Measurements from ENCODE around the gene SNTB2. TPM values are rescaled to one million over a fixed set of nuclear protein-coding genes. Genes with fewer than 3 reads are reported as not detected.

SNTB2 gene
- total RNA-seq, 5 donors from 2014 or later (not counting 1 experiment from before 2014, with no cell fraction given): 13.2 to 23.1 (median 17.3) TPM

DNA sequence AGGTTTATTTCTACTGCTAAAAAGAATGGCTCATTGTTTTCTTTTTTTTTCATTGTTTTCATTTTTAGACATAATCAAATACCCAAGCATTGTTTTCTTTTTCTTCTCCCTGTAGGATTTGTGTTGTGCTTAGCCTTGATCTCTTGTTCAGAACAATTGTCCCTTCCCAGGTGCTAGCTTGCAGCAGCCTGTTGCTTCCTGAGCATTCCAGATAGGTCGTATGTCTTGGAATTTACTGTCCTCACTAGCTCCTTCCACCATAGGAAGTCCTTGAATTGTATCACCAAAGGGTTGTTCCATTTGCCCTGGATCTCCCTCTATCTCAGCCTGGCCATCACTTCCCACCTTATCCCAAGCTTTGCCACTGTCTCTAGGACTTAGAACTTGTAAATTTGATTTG is 114.2 kb downstream of the SNTB2 start:
- H3K36me3 Mint-ChIP-seq: peaks cover 20% of the 10 kb centered on the region
- no peak for ATAC-seq (replicated peaks in 1 of 4)
- 100% methylated on average over 1 of the region's 1 CpG for WGBS (ENCODE audit: insufficient coverage)

DNA sequence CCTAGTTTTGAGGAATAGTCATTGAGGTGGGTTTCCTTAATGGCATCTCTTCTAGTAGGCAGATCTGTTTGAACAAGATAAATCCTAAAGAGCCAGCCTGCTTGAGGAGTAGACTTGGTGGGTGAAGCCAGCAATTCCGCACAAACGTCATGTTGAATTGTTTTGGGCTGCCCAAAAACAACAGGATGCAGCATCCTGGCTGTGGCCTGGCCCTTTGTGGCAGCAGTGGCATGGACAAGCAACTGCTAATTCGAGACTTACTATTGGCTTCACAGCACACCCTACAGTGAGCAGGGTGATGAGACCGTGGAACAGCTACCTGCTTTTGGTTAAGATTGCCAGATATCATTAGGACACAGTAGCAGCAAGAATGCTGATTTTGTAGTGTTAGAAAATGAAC is 114.9 kb downstream of the SNTB2 start:
- POLR2A ChIA-PET: interaction anchor here in 1 of 2 donors (0.6 to 0.7 kb wide), 2 partner anchors 30 to 148 kb away, joined by 3 read pairs; no protein-coding TSS in a partner anchor
- H3K4me3 ChIP-seq (ENCODE audit: control insufficient read depth in 1 of 2, extremely low read depth in 1 of 2, low read length in 1 of 2): no peak overlapping the region

More for the DNA sequence above, 114.2 kb downstream of the SNTB2 start:
- no peak overlapping the region for H3K27ac Mint-ChIP-seq
- ChIA-PET CTCF (no interaction called here), POLR2A (no interaction called here)
- Histone ChIP-seq H3K4me3 (ENCODE audit: control insufficient read depth in 1 of 2, extremely low read depth in 1 of 2, low read length in 1 of 2) (no peak overlapping the region), H3K9me3 (no peaks in the 10 kb centered on the region), H3K27ac (ENCODE audit: low read length) (no peak overlapping the region), H3K4me1 (ENCODE audit: control insufficient read depth in 1 of 2, extremely low read depth in 1 of 2, insufficient read depth in 2 of 2, low read length in 2 of 2) (no peaks in the 10 kb centered on the region), H3K36me3 (ENCODE audit: control insufficient read depth in 2 of 2, extremely low read depth in 1 of 2, insufficient read depth in 1 of 2, low read length in 1 of 2) (peaks cover 5 to 16% of the 10 kb centered on the region in 2 donors), H3K27me3 (replicated peaks in 1 of 2; ENCODE audit: control insufficient read depth in 2 of 2, extremely low read depth in 1 of 2, insufficient read depth in 2 of 2, low read length in 1 of 2) (no peaks in the 10 kb centered on the region)
- H3K27me3 Mint-ChIP-seq: no peaks in the 10 kb centered on the region
- H3K4me3 Mint-ChIP-seq: no peak overlapping the region
- no peak for DNase-seq
- no peaks in the 10 kb centered on the region for H3K9me3 Mint-ChIP-seq
- H3K4me1 Mint-ChIP-seq: no peaks in the 10 kb centered on the region

GRCh38 chr16:69302301-69302700 is 115.3 kb downstream of the SNTB2 start:
- H3K4me1 ChIP-seq (ENCODE audit: control insufficient read depth in 1 of 2, extremely low read depth in 1 of 2, insufficient read depth in 2 of 2, low read length in 2 of 2): no peaks in the 10 kb centered on the region
- H3K4me3 ChIP-seq (ENCODE audit: control insufficient read depth in 1 of 2, extremely low read depth in 1 of 2, low read length in 1 of 2): no peak overlapping the region
- no peaks in the 10 kb centered on the region for H3K27me3 ChIP-seq (replicated peaks in 1 of 2; ENCODE audit: control insufficient read depth in 2 of 2, extremely low read depth in 1 of 2, insufficient read depth in 2 of 2, low read length in 1 of 2)
- H3K27me3 Mint-ChIP-seq: no peaks in the 10 kb centered on the region
- H3K27ac ChIP-seq (ENCODE audit: low read length): no peak overlapping the region
- no peak overlapping the region for H3K27ac Mint-ChIP-seq
- no peak for ATAC-seq (replicated peaks in 1 of 4)
- H3K9me3 ChIP-seq: no peaks in the 10 kb centered on the region
- ChIA-PET POLR2A (interaction anchor here in 1 of 2 donors (0.6 to 0.7 kb wide), 2 partner anchors 30 to 148 kb away, joined by 3 read pairs; no protein-coding TSS in a partner anchor), CTCF (no interaction called here)
- H3K9me3 Mint-ChIP-seq: no peaks in the 10 kb centered on the region
- 92% methylated on average over 2 of the region's 4 CpGs for WGBS (ENCODE audit: insufficient coverage)
- no peak for DNase-seq
- peaks cover 5 to 16% of the 10 kb centered on the region in 2 donors for H3K36me3 ChIP-seq (ENCODE audit: control insufficient read depth in 2 of 2, extremely low read depth in 1 of 2, insufficient read depth in 1 of 2, low read length in 1 of 2)
- H3K4me3 Mint-ChIP-seq: no peak overlapping the region
- peaks cover 20% of the 10 kb centered on the region for H3K36me3 Mint-ChIP-seq
- H3K4me1 Mint-ChIP-seq: no peaks in the 10 kb centered on the region

More for the DNA sequence above, 114.9 kb downstream of the SNTB2 start:
- DNase-seq: no peak
- Mint-ChIP-seq H3K27ac (no peak overlapping the region), H3K36me3 (peaks cover 20% of the 10 kb centered on the region), H3K9me3 (no peaks in the 10 kb centered on the region), H3K4me1 (no peaks in the 10 kb centered on the region), H3K27me3 (no peaks in the 10 kb centered on the region), H3K4me3 (no peak overlapping the region)
- no peaks in the 10 kb centered on the region for H3K9me3 ChIP-seq
- H3K27me3 ChIP-seq (replicated peaks in 1 of 2; ENCODE audit: control insufficient read depth in 2 of 2, extremely low read depth in 1 of 2, insufficient read depth in 2 of 2, low read length in 1 of 2): no peaks in the 10 kb centered on the region
- no peak overlapping the region for H3K27ac ChIP-seq (ENCODE audit: low read length)
- CTCF ChIA-PET: no interaction called here
- peaks cover 5 to 16% of the 10 kb centered on the region in 2 donors for H3K36me3 ChIP-seq (ENCODE audit: control insufficient read depth in 2 of 2, extremely low read depth in 1 of 2, insufficient read depth in 1 of 2, low read length in 1 of 2)
- 94% methylated on average over 2 of the region's 4 CpGs for WGBS (ENCODE audit: insufficient coverage)
- no peak for ATAC-seq (replicated peaks in 1 of 4)
- H3K4me1 ChIP-seq (ENCODE audit: control insufficient read depth in 1 of 2, extremely low read depth in 1 of 2, insufficient read depth in 2 of 2, low read length in 2 of 2): no peaks in the 10 kb centered on the region

DNA sequence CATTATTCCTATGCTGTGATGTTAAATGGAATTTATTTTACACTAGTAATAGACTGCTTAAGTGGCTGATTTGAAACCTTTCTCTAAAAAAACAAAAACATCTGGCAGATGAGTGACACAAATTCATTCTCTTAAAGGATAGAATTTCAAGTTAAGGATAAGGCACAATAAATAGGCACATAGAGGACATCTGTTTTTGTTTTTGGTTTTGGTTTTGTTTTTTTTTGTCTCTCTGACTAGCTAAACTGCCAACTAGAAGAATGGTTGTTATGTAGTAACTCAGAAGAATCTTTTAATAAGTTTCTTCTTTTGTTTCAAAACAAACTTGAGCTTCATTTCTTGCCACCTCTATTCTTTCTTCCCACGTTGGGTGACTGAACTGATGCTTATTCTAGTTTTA is 119.1 kb downstream of the SNTB2 start:
- ATAC-seq (replicated peaks in 1 of 4) (no peak), DNase-seq (no peak)
- H3K4me3 Mint-ChIP-seq: no peak overlapping the region
- POLR2A ChIA-PET: interaction anchor here in 1 of 2 donors (0.6 kb wide), 1 partner anchor 47 kb away, joined by 7 read pairs; no protein-coding TSS in a partner anchor
- H3K4me1 Mint-ChIP-seq: peaks cover 6 to 10% (median 7%) of the 10 kb centered on the region in 3 donors
- H3K9me3 Mint-ChIP-seq: no peaks in the 10 kb centered on the region
- WGBS (ENCODE audit: insufficient coverage): no CpG with 5 or more reads among the region's 1 CpG
- Histone ChIP-seq H3K4me1 (ENCODE audit: control insufficient read depth in 1 of 2, extremely low read depth in 1 of 2, insufficient read depth in 2 of 2, low read length in 2 of 2) (peaks cover 0 to 8% of the 10 kb centered on the region in 2 experiments), H3K27ac (ENCODE audit: low read length) (no peak overlapping the region), H3K36me3 (ENCODE audit: control insufficient read depth in 2 of 2, extremely low read depth in 1 of 2, insufficient read depth in 1 of 2, low read length in 1 of 2) (peaks cover 4 to 5% of the 10 kb centered on the region in 2 donors), H3K27me3 (replicated peaks in 1 of 2; ENCODE audit: control insufficient read depth in 2 of 2, extremely low read depth in 1 of 2, insufficient read depth in 2 of 2, low read length in 1 of 2) (no peaks in the 10 kb centered on the region), H3K9me3 (no peaks in the 10 kb centered on the region), H3K4me3 (ENCODE audit: control insufficient read depth in 1 of 2, extremely low read depth in 1 of 2, low read length in 1 of 2) (no peak overlapping the region)
- H3K36me3 Mint-ChIP-seq: peaks cover 8% of the 10 kb centered on the region
- CTCF ChIA-PET: no interaction called here
- H3K27ac Mint-ChIP-seq: no peak overlapping the region
- H3K27me3 Mint-ChIP-seq: no peaks in the 10 kb centered on the region

DNA sequence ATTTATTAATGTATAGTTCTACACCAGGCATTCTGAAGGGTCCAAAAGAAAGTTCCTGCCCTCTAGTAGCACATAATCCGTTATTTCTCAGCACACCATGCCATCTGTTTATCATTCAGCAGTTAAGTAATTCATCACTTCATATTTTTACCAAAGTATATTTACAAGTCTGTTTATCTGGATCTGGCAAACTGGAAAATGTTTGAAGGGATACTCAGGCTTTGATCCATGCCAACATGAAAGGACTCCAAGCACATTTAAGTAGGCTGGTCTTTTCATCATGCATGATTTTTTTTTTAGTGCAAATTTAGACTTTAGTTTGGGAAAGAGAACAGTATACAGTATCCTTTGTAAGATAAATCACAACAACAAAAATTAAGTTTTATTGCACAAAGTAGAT is 120.1 kb downstream of the SNTB2 start:
- peaks cover 5% of the 10 kb centered on the region for H3K36me3 Mint-ChIP-seq
- Histone ChIP-seq H3K27me3 (replicated peaks in 1 of 2; ENCODE audit: control insufficient read depth in 2 of 2, extremely low read depth in 1 of 2, insufficient read depth in 2 of 2, low read length in 1 of 2) (no peaks in the 10 kb centered on the region), H3K4me3 (ENCODE audit: control insufficient read depth in 1 of 2, extremely low read depth in 1 of 2, low read length in 1 of 2) (no peak overlapping the region), H3K4me1 (ENCODE audit: control insufficient read depth in 1 of 2, extremely low read depth in 1 of 2, insufficient read depth in 2 of 2, low read length in 2 of 2) (peaks cover under 1 to 14% of the 10 kb centered on the region in 2 experiments), H3K36me3 (ENCODE audit: control insufficient read depth in 2 of 2, extremely low read depth in 1 of 2, insufficient read depth in 1 of 2, low read length in 1 of 2) (peaks cover 0 to 5% of the 10 kb centered on the region in 2 donors), H3K27ac (ENCODE audit: low read length) (no peak overlapping the region), H3K9me3 (no peaks in the 10 kb centered on the region)
- no peak for DNase-seq
- no peaks in the 10 kb centered on the region for H3K27me3 Mint-ChIP-seq
- H3K4me3 Mint-ChIP-seq: no peak overlapping the region
- POLR2A ChIA-PET: no interaction called here
- no peak overlapping the region for H3K27ac Mint-ChIP-seq
- CTCF ChIA-PET: no interaction called here
- no peaks in the 10 kb centered on the region for H3K9me3 Mint-ChIP-seq
- no peak for ATAC-seq (replicated peaks in 1 of 4)
- WGBS (ENCODE audit: insufficient coverage): no CpG with 5 or more reads among the region's 1 CpG
- peaks cover 10 to 14% (median 11%) of the 10 kb centered on the region in 3 donors for H3K4me1 Mint-ChIP-seq

- H3K27ac Mint-ChIP-seq: no peak overlapping the region
- 89% methylated on average over 2 of the region's 2 CpGs for WGBS (ENCODE audit: insufficient coverage)
- DNase-seq: no peak
- Histone ChIP-seq H3K27me3 (replicated peaks in 1 of 2; ENCODE audit: control insufficient read depth in 2 of 2, extremely low read depth in 1 of 2, insufficient read depth in 2 of 2, low read length in 1 of 2) (no peaks in the 10 kb centered on the region), H3K4me3 (ENCODE audit: control insufficient read depth in 1 of 2, extremely low read depth in 1 of 2, low read length in 1 of 2) (no peak overlapping the region), H3K27ac (ENCODE audit: low read length) (no peak overlapping the region), H3K4me1 (ENCODE audit: control insufficient read depth in 1 of 2, extremely low read depth in 1 of 2, insufficient read depth in 2 of 2, low read length in 2 of 2) (peaks cover 4 to 21% of the 10 kb centered on the region in 2 experiments), H3K9me3 (no peaks in the 10 kb centered on the region), H3K36me3 (ENCODE audit: control insufficient read depth in 2 of 2, extremely low read depth in 1 of 2, insufficient read depth in 1 of 2, low read length in 1 of 2) (peaks cover 0 to 4% of the 10 kb centered on the region in 2 donors)
- ChIA-PET POLR2A (interaction anchor here (0.6 kb wide), 2 partner anchors 36 to 113 kb away, joined by 3 to 4 read pairs; no protein-coding TSS in a partner anchor), CTCF (no interaction called here)
- H3K4me3 Mint-ChIP-seq: no peak overlapping the region
- H3K4me1 Mint-ChIP-seq: peaks cover 13 to 17% (median 14%) of the 10 kb centered on the region in 3 donors
- H3K9me3 Mint-ChIP-seq: no peaks in the 10 kb centered on the region
- no peak for ATAC-seq (replicated peaks in 1 of 4)
- H3K36me3 Mint-ChIP-seq: peaks cover 5% of the 10 kb centered on the region
- no peaks in the 10 kb centered on the region for H3K27me3 Mint-ChIP-seq
These were observed 120.9 kb downstream of the SNTB2 start for GRCh38 chr16:69307856-69308255.

Measured in T-cell (primary cell).